Measurements from ENCODE around the gene JAZF1. TPM values are rescaled to one million over a fixed set of nuclear protein-coding genes. Genes with fewer than 3 reads are reported as not detected.

JAZF1 gene
- total RNA-seq, 1 experiment from 2014 or later = 3.4 TPM

DNA sequence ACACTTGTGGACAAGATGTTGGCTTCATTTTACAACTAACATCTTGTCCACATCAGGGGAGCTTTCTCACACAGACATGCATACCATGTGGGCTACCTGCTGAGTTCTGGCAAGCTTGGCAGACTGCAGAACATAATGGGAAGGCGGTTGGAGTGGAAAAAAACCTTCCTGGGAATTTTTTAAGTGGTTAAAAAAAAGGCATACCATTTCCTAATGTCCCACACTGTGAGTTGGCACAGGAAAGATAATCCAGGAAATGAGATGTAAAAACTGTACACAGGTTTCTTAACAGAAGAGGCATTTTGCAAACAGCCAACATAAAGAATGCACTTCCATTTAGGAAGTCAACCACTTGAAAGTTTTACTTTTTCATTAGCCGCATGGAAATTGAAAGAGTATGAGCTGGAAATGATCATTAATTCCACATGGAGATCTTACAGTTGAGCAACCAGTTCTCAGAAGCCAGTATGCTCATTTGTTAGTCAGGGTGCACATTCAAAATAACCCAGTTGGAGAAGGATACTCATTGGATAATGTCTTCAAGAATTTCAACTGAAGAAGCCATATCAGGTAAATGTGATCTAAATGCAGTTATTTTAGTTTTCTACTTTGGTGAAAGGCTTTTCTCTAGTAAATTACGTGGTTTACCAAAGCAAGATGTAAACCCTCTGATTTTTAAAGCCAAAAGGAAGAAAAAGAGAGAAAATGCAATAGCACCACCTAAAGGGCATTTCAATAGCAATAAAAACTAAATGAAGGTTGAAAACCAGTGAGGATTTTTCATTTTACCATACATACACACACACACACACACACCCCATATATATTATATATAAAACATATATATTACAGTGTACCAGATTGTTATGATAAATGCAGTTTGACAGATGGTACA is 246.7 kb downstream of the JAZF1 start:
- no peaks in the 10 kb centered on the region for H3K27me3 ChIP-seq (ENCODE audit: insufficient read depth, low read length)
- no peaks in the 10 kb centered on the region for H3K36me3 ChIP-seq (ENCODE audit: control insufficient read depth in 1 of 2, insufficient read depth in 2 of 2, low read length in 2 of 2)
- no peak overlapping the region for H3K4me3 ChIP-seq (replicated peaks in 1 of 2; ENCODE audit: low read depth in 1 of 2, low read length in 2 of 2)
- H2AFZ ChIP-seq (ENCODE audit: low read depth, low read length, poor library complexity, severe bottlenecking) = peak overlapping the region; percentile 24
- ChIA-PET RAD21 (ENCODE audit: low non-redundant PET in 1 of 2, low total read pairs in 2 of 2, uncharacterized antibody in 2 of 2, unreplicated experiment in 2 of 2) (no interaction called here), POLR2A (no interaction called here), CTCF (interaction anchor here (1.3 to 1.5 kb wide), 2 partner anchors 14 to 761 kb away, joined by 3 read pairs; no protein-coding TSS in a partner anchor)
- no peak overlapping the region for H3K9ac ChIP-seq (ENCODE audit: low read length)
- intact Hi-C loops (cut with micrococcal nuclease) = no loop called here
- H3K9me2 ChIP-seq (ENCODE audit: insufficient read depth) = no peaks in the 10 kb centered on the region
- H3K27ac ChIP-seq (ENCODE audit: low read depth, low read length) = peak overlapping the region; percentile 9; the same call in 1 of the 2 replicates
- no peaks in the 10 kb centered on the region for H4K20me1 ChIP-seq (ENCODE audit: insufficient read depth)
- DNase-seq (ENCODE audit: low read depth, low spot score) (no peak), ATAC-seq (no peak)
- peaks cover 0 to 7% of the 10 kb centered on the region in 2 experiments; a peak in 2 of 4 replicates for H3K4me1 ChIP-seq (ENCODE audit: control insufficient read depth in 1 of 2, insufficient read depth in 2 of 2, low read length in 2 of 2)
- H3K79me2 ChIP-seq (ENCODE audit: insufficient read depth, low read length) = no peaks in the 10 kb centered on the region
- no peak overlapping the region for H3K4me2 ChIP-seq (ENCODE audit: low read length)
- no peaks in the 10 kb centered on the region for H3K9me3 ChIP-seq (ENCODE audit: control insufficient read depth in 1 of 2, insufficient read depth in 1 of 2, low read depth in 1 of 2, low read length in 2 of 2)
- TF ChIP-seq RAD21 (IDR thresholded peaks at IDR 0.05; ENCODE audit: low read depth) (peak; percentile 53), SP1 (IDR thresholded peaks at IDR 0.05; ENCODE audit: low read depth) (0 out of 2 replicates have a peak, but pooled peaks have one; percentile 15), CTCF (IDR thresholded peaks at IDR 0.05 in 2 of 3, conservative IDR thresholded peaks at IDR 0.05 in 1 of 3; ENCODE audit: borderline replicate concordance in 1 of 3, insufficient read depth in 1 of 3, low read depth in 2 of 3, low read length in 2 of 3) (peak; percentile 38 to 48 (median 46); a peak in 5 of 6 replicates), ZNF274 (IDR thresholded peaks at IDR 0.05; ENCODE audit: low read depth, low read length) (no peak)
- BruUV-seq (replicated peaks) = no TSS peak

GRCh38 chr7:27930910-27931476 is 249.6 kb downstream of the JAZF1 start:
- no peaks in the 10 kb centered on the region for H3K9me2 ChIP-seq (ENCODE audit: insufficient read depth)
- H2AFZ ChIP-seq (ENCODE audit: low read depth, low read length, poor library complexity, severe bottlenecking) = no peak overlapping the region
- POLR2A ChIA-PET = no interaction called here
- no peaks in the 10 kb centered on the region for H3K79me2 ChIP-seq (ENCODE audit: insufficient read depth, low read length)
- no peaks in the 10 kb centered on the region for H3K36me3 ChIP-seq (ENCODE audit: control insufficient read depth in 1 of 2, insufficient read depth in 2 of 2, low read length in 2 of 2)
- BruUV-seq (replicated peaks) = no TSS peak
- CTCF ChIA-PET = no interaction called here
- peaks cover 0 to 7% of the 10 kb centered on the region in 2 experiments; a peak in 2 of 4 replicates for H3K4me1 ChIP-seq (ENCODE audit: control insufficient read depth in 1 of 2, insufficient read depth in 2 of 2, low read length in 2 of 2)
- H3K4me3 ChIP-seq (replicated peaks in 1 of 2; ENCODE audit: low read depth in 1 of 2, low read length in 2 of 2) = no peak overlapping the region
- ATAC-seq (no peak), DNase-seq (ENCODE audit: low read depth, low spot score) (no peak)
- no peak overlapping the region for H3K4me2 ChIP-seq (ENCODE audit: low read length)
- no peak overlapping the region for H3K9ac ChIP-seq (ENCODE audit: low read length)
- no peaks in the 10 kb centered on the region for H3K27me3 ChIP-seq (ENCODE audit: insufficient read depth, low read length)
- no peaks in the 10 kb centered on the region for H3K9me3 ChIP-seq (ENCODE audit: control insufficient read depth in 1 of 2, insufficient read depth in 1 of 2, low read depth in 1 of 2, low read length in 2 of 2)
- no peak overlapping the region for H3K27ac ChIP-seq (ENCODE audit: low read depth, low read length)
- intact Hi-C loops (cut with micrococcal nuclease) = no loop called here
- H4K20me1 ChIP-seq (ENCODE audit: insufficient read depth) = no peaks in the 10 kb centered on the region
- RAD21 ChIA-PET (ENCODE audit: low non-redundant PET in 1 of 2, low total read pairs in 2 of 2, uncharacterized antibody in 2 of 2, unreplicated experiment in 2 of 2) = no interaction called here
- no peak for TF ChIP-seq CBX3 (IDR thresholded peaks at IDR 0.05; ENCODE audit: low read depth)
- TF ChIP-seq RAD21 (IDR thresholded peaks at IDR 0.05; ENCODE audit: low read depth) = no peak
- no peak for TF ChIP-seq ZFX (IDR thresholded peaks at IDR 0.05)
- TF ChIP-seq SRF (IDR thresholded peaks at IDR 0.05; ENCODE audit: low read depth) = no peak
- TF ChIP-seq POLR2AphosphoS5 (IDR thresholded peaks at IDR 0.05; ENCODE audit: low read depth, low read length) = no peak
- TF ChIP-seq ZBTB33 (IDR thresholded peaks at IDR 0.05; ENCODE audit: extremely low read depth, insufficient replicate concordance, low read length) = no peak
- TF ChIP-seq CEBPB (IDR thresholded peaks at IDR 0.05; ENCODE audit: low read depth) = no peak
- no peak for TF ChIP-seq ELF1 (IDR thresholded peaks at IDR 0.05; ENCODE audit: borderline replicate concordance, low read depth)
- TF ChIP-seq, protein P1, sequence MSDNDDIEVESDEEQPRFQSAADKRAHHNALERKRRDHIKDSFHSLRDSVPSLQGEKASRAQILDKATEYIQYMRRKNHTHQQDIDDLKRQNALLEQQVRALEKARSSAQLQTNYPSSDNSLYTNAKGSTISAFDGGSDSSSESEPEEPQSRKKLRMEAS (IDR thresholded peaks at IDR 0.05) = no peak
- TF ChIP-seq SIN3A (IDR thresholded peaks at IDR 0.05; ENCODE audit: low read depth) = no peak
